ENCODE measurements around the gene TRAPPC8. TPM values are rescaled to one million over a fixed set of nuclear protein-coding genes. Genes with fewer than 3 reads are reported as not detected.
"Not testable (repeated sequence)": the region's sequence is repeated elsewhere in the genome, so short reads cannot be mapped to it uniquely, and the experiment has no call there.

TRAPPC8 gene
- total and polyA plus RNA-seq, 5 experiments from 2014 or later, result 13.2 to 62.7 (median 18.6) TPM

DNA sequence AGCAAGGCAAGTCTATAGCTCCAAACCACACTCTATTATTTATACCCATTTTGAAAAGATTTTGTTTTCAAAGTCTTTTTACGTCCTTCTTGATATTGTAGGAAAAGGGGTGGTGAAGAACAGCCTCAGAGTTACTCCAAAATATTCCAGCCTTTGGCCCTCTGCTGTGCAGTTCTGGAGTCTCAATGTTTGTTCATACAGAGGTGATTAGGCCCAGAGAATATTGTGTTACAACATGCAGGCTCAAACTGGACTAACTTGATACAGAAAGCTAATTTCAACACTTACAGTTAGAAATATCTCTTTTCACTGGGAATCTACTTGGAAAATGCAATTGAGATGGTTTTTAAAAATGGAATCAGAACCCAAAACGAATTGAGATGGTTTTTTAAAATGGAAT lies 141.8 kb downstream of the TRAPPC8 start:
- POLR2A ChIA-PET, result no interaction called here
- Mint-ChIP-seq H3K27me3 (peaks cover 0 to under 1% (median 0%) of the 10 kb centered on the region in 5 donors), H3K36me3 (no peaks in the 10 kb centered on the region), H3K4me3 (no peak overlapping the region), H3K27ac (no peak overlapping the region), H3K4me1 (peaks cover 0 to 2% (median 0%) of the 10 kb centered on the region in 4 donors), H3K9me3 (no peaks in the 10 kb centered on the region)
- DNase-seq (no peak), ATAC-seq (no peak)

DNA sequence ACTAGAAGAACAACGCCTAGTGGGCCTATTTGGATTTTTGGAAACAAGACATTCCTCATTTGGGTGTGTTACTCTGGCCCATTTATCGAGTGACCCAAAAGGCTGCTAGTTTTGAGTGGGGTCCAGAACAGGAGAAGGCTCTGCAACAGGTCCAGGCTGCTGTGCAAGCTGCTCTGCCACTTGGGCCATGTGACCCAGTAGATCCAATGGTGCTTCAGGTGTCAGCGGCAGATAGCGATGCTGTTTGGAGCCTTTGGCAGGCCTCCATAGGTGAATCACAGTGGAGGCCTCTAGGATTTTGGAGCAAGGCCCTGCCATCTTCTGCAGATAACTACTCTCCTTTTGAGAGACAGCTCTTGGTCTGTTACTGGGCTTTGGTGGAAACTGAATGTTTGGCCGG lies 143.7 kb downstream of the TRAPPC8 start:
- ATAC-seq, H3K27me3 Mint-ChIP-seq, POLR2A ChIA-PET, H3K27ac Mint-ChIP-seq, H3K4me3 Mint-ChIP-seq, DNase-seq, H3K4me1 Mint-ChIP-seq, H3K9me3 Mint-ChIP-seq, H3K36me3 Mint-ChIP-seq: not testable (repeated sequence)

DNA sequence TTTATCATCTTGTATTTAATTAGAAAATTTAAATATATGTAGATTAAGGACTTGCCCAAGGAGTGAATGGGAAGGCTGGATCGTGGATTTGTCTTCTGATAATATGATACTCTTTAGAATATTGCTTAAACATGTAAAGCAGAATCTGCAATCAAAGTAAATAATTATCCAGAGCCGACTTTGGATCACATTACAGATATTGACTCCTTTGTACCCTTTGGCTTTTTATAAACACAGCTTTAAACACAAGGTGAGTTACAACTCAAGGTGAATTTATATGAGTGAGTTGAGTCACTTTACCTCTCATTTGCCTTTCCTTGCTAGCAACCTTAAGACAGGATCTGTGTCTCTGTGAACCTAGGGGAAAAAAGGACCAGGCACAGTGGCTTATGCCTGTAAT lies 144.5 kb downstream of the TRAPPC8 start:
- peaks cover 0 to 2% (median 0%) of the 10 kb centered on the region in 4 donors for H3K4me1 Mint-ChIP-seq
- no peaks in the 10 kb centered on the region for H3K36me3 Mint-ChIP-seq
- H3K9me3 Mint-ChIP-seq, result no peaks in the 10 kb centered on the region
- no peak for DNase-seq
- peaks cover 0 to 2% (median 0%) of the 10 kb centered on the region in 5 donors for H3K27me3 Mint-ChIP-seq
- no peak for ATAC-seq
- no peak overlapping the region for H3K4me3 Mint-ChIP-seq
- no peak overlapping the region for H3K27ac Mint-ChIP-seq
- POLR2A ChIA-PET, result no interaction called here

DNA sequence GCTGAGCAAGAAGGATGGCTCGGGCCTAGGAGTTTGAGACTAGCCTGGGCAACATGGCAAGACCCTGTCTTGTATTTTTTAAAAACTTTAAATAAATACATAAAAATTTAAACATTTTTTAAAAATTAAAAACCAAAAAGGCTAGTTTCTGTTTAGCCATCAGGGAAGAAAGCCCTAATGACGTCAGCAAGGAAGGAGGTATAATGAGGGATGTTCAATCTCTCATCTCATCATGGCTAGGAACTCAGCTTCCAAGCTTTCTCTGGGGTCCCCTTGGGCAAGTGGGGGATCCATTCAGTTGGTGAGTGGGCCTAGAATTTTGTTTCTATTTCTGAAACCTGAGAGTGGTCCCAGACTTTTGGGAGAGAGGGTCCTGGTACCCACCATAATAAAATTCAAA lies 147.2 kb downstream of the TRAPPC8 start:
- no peak overlapping the region for H3K4me3 Mint-ChIP-seq
- H3K27me3 Mint-ChIP-seq, result peaks cover 0 to 2% (median 0%) of the 10 kb centered on the region in 5 donors
- no peaks in the 10 kb centered on the region for H3K36me3 Mint-ChIP-seq
- POLR2A ChIA-PET, result no interaction called here
- no peaks in the 10 kb centered on the region for H3K9me3 Mint-ChIP-seq
- peaks cover 0 to 7% (median 1%) of the 10 kb centered on the region in 4 donors for H3K4me1 Mint-ChIP-seq
- DNase-seq, result no peak
- ATAC-seq, result no peak
- H3K27ac Mint-ChIP-seq, result no peak overlapping the region

GRCh38 chr18:31793531-31793930 lies 149.4 kb downstream of the TRAPPC8 start:
- DNase-seq (no peak), ATAC-seq (no peak)
- H3K4me1 Mint-ChIP-seq, result peaks cover 0 to 7% (median 1%) of the 10 kb centered on the region in 4 donors
- peaks cover 0 to 2% (median 0%) of the 10 kb centered on the region in 5 donors for H3K27me3 Mint-ChIP-seq
- no peaks in the 10 kb centered on the region for H3K9me3 Mint-ChIP-seq
- POLR2A ChIA-PET, result no interaction called here
- peak overlapping the region in 1 of 10 donors; percentile 9 for H3K27ac Mint-ChIP-seq
- no peak overlapping the region for H3K4me3 Mint-ChIP-seq
- no peaks in the 10 kb centered on the region for H3K36me3 Mint-ChIP-seq

DNA sequence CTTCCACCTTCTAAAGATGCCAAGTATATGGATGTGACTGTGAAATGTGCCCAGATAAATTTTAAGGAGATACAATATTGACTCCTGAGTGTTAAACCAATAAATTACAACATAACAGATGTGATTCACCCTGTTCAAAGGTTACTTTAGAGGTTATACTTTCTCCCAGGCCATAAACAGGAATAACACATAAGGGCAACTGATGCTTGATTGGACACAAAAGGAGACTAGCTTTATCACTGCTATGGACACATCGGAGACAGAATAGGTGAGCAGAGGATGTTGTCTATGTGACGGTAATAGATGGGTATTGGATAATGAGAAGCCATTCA lies 150.4 kb downstream of the TRAPPC8 start:
- POLR2A ChIA-PET, result no interaction called here
- H3K27me3 Mint-ChIP-seq, result peaks cover 0 to 2% (median 0%) of the 10 kb centered on the region in 5 donors
- DNase-seq (no peak), ATAC-seq (no peak)
- no peaks in the 10 kb centered on the region for H3K36me3 Mint-ChIP-seq
- H3K4me3 Mint-ChIP-seq, result no peak overlapping the region
- no peaks in the 10 kb centered on the region for H3K9me3 Mint-ChIP-seq
- no peak overlapping the region for H3K27ac Mint-ChIP-seq
- H3K4me1 Mint-ChIP-seq, result peaks cover 0 to 7% (median 1%) of the 10 kb centered on the region in 4 donors

- Mint-ChIP-seq H3K4me1 (peaks cover 0 to 7% (median 1%) of the 10 kb centered on the region in 4 donors), H3K36me3 (no peaks in the 10 kb centered on the region), H3K4me3 (no peak overlapping the region), H3K27ac (no peak overlapping the region), H3K9me3 (no peaks in the 10 kb centered on the region), H3K27me3 (peaks cover 0 to 2% (median 0%) of the 10 kb centered on the region in 5 donors)
- POLR2A ChIA-PET, result no interaction called here
- DNase-seq, result no peak
- ATAC-seq, result no peak
Observed at GRCh38 chr18:31791817-31792579, 150.9 kb downstream of the TRAPPC8 start.

DNA sequence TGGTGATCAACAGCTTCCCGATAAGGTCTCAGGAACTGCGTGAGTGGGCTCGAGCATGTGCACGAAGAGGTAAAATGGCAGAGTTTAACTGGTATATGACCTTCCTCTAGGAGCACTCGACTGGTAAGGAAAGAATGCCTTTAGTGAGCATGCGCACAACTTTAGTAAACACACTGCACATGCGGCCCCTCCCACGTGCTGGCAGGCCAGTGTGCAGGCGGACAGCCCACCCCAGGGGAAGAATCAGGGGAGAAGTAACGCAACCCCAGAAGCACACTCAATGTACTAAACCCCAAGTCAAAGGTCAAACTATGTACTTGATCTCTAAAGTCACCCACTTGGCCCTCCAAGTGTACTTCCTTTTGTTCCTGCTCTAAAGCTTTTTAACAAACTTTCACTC lies 153.5 kb downstream of the TRAPPC8 start:
- no peak for ATAC-seq
- Mint-ChIP-seq H3K27me3 (no peaks in the 10 kb centered on the region), H3K9me3 (no peaks in the 10 kb centered on the region), H3K27ac (no peak overlapping the region), H3K4me3 (no peak overlapping the region), H3K36me3 (no peaks in the 10 kb centered on the region), H3K4me1 (peaks cover 0 to 7% (median 1%) of the 10 kb centered on the region in 4 donors)
- DNase-seq, result no peak
- POLR2A ChIA-PET, result no interaction called here

- POLR2A ChIA-PET, result no interaction called here
- H3K27me3 Mint-ChIP-seq, result peaks cover 0 to 9% (median 5%) of the 10 kb centered on the region in 5 donors
- DNase-seq (no peak), ATAC-seq (no peak)
- peaks cover 0 to 25% (median 16%) of the 10 kb centered on the region in 9 donors for H3K9me3 Mint-ChIP-seq
- no peaks in the 10 kb centered on the region for H3K4me1 Mint-ChIP-seq
- peaks cover 0 to 22% (median 18%) of the 10 kb centered on the region in 3 donors for H3K36me3 Mint-ChIP-seq
- no peak overlapping the region for H3K27ac Mint-ChIP-seq
- no peak overlapping the region for H3K4me3 Mint-ChIP-seq
Observed at GRCh38 chr18:31783059-31783458, 159.9 kb downstream of the TRAPPC8 start.

Other genes with a start within 250 kb of the TRAPPC8 start
- not detected for gene SLC25A52, start 182.2 kb downstream of the TRAPPC8 start, total RNA-seq
- not detected for gene SLC25A52, start 182.2 kb downstream of the TRAPPC8 start, polyA plus RNA-seq
- 10 to 100 TPM; 46.3 to 49.7 TPM for gene RNF125, start 75.7 kb upstream of the TRAPPC8 start, total RNA-seq
- gene RNF125, start 75.7 kb upstream of the TRAPPC8 start, polyA plus RNA-seq, result 10 to 100 TPM; 49.1 to 62.1 (median 60.9) TPM
- gene RNF138, start 148.7 kb upstream of the TRAPPC8 start, total RNA-seq, result 10 to 100 TPM; 78.3 to 90.1 TPM
- 100 to 1,000 TPM; 109 to 125 (median 113) TPM for gene RNF138, start 148.7 kb upstream of the TRAPPC8 start, polyA plus RNA-seq
- under 1 TPM in 1 of 2 experiments, not detected in 1; 0.30 TPM for gene MEP1B, start 246.9 kb upstream of the TRAPPC8 start, total RNA-seq
- not detected for gene MEP1B, start 246.9 kb upstream of the TRAPPC8 start, polyA plus RNA-seq

Data from naive thymus-derived CD8-positive, alpha-beta T cell (primary cell).